Effector memory CD8-positive, alpha-beta T cell (primary cell): Measurements from ENCODE around the gene LEMD2.

Experiments
- ATAC-seq: fragments of 150-1000 bp; cut with Tn5 transposase; replicated peaks from 2 replicates; pipeline ENCODE4 v1.10.0; 2021; ENCODE audit warnings: mild to moderate bottlenecking, moderate library complexity
- DNase-seq, 3 experiments: peaks; one replicate each; pipeline ENCODE4 v3.0.0; 2021
- H3K27ac Mint-ChIP-seq, 2 donors: one replicate each; pipeline ENCODE4 v1.8.0; 2022; ENCODE audit warnings: mild to moderate bottlenecking in 2 of 2, mixed read lengths in 2 of 2, moderate library complexity in 2 of 2
- H3K27me3 Mint-ChIP-seq, 2 donors: one replicate each; pipeline ENCODE4 v1.8.0; 2022; ENCODE audit warnings: mixed read lengths in 2 of 2
- H3K36me3 Mint-ChIP-seq: one replicate; pipeline ENCODE4 v1.8.0; 2022; ENCODE audit warnings: mild to moderate bottlenecking, moderate library complexity, mixed read lengths; ENCODE audit not compliant: insufficient read depth
- H3K4me1 Mint-ChIP-seq, 2 donors: one replicate each; pipeline ENCODE4 v1.8.0; 2022; ENCODE audit warnings: low read depth in 2 of 2, mixed read lengths in 2 of 2
- H3K4me3 Mint-ChIP-seq, 2 donors: one replicate each; pipeline ENCODE4 v1.8.0; 2022; ENCODE audit warnings: mild to moderate bottlenecking in 2 of 2, mixed read lengths in 2 of 2, moderate library complexity in 2 of 2
- H3K9me3 Mint-ChIP-seq, 2 donors: one replicate each; pipeline ENCODE4 v1.8.0; 2022; ENCODE audit warnings: mixed read lengths in 2 of 2

The LEMD2 gene

GRCh38 chr6:33798343-33798848 is 9.5 kb upstream of the LEMD2 start:
- ATAC-seq (no peak), DNase-seq (no peak)
- no peak overlapping the region for H3K27ac Mint-ChIP-seq
- H3K27me3 Mint-ChIP-seq, result peaks cover 19 to 67% of the 10 kb centered on the region in 2 donors
- H3K9me3 Mint-ChIP-seq, result no peaks in the 10 kb centered on the region
- H3K4me1 Mint-ChIP-seq, result no peaks in the 10 kb centered on the region
- H3K36me3 Mint-ChIP-seq, result no peaks in the 10 kb centered on the region
- no peak overlapping the region for H3K4me3 Mint-ChIP-seq

GRCh38 chr6:33797626-33798342 is 8.9 kb upstream of the LEMD2 start:
- H3K4me1 Mint-ChIP-seq, result no peaks in the 10 kb centered on the region
- no peaks in the 10 kb centered on the region for H3K9me3 Mint-ChIP-seq
- H3K36me3 Mint-ChIP-seq, result no peaks in the 10 kb centered on the region
- H3K4me3 Mint-ChIP-seq, result no peak overlapping the region
- peaks cover 19 to 63% of the 10 kb centered on the region in 2 donors for H3K27me3 Mint-ChIP-seq
- H3K27ac Mint-ChIP-seq, result no peak overlapping the region
- ATAC-seq (no peak), DNase-seq (no peak)

- no peak overlapping the region for H3K4me3 Mint-ChIP-seq
- peaks cover 19 to 47% of the 10 kb centered on the region in 2 donors for H3K27me3 Mint-ChIP-seq
- ATAC-seq (no peak), DNase-seq (no peak)
- H3K36me3 Mint-ChIP-seq, result no peaks in the 10 kb centered on the region
- H3K4me1 Mint-ChIP-seq, result peaks cover 0 to 2% of the 10 kb centered on the region in 2 donors
- no peaks in the 10 kb centered on the region for H3K9me3 Mint-ChIP-seq
- no peak overlapping the region for H3K27ac Mint-ChIP-seq
These were observed 6.1 kb upstream of the LEMD2 start for GRCh38 chr6:33794910-33795623.

GRCh38 chr6:33792981-33793380 is 4.1 kb upstream of the LEMD2 start:
- Mint-ChIP-seq H3K36me3 (peaks cover 9% of the 10 kb centered on the region), H3K9me3 (no peaks in the 10 kb centered on the region), H3K27ac (no peak overlapping the region), H3K4me3 (no peak overlapping the region), H3K4me1 (peaks cover 10 to 11% of the 10 kb centered on the region in 2 donors), H3K27me3 (peaks cover 9 to 26% of the 10 kb centered on the region in 2 donors)
- ATAC-seq (no peak), DNase-seq (no peak)

- DNase-seq (no peak), ATAC-seq (no peak)
- H3K27me3 Mint-ChIP-seq, result peaks cover 0 to 13% of the 10 kb centered on the region in 2 donors
- H3K9me3 Mint-ChIP-seq, result no peaks in the 10 kb centered on the region
- H3K4me1 Mint-ChIP-seq, result peaks cover 22 to 23% of the 10 kb centered on the region in 2 donors
- H3K4me3 Mint-ChIP-seq, result no peak overlapping the region
- H3K27ac Mint-ChIP-seq, result no peak overlapping the region
- H3K36me3 Mint-ChIP-seq, result peaks cover 13% of the 10 kb centered on the region
These were observed 2.7 kb upstream of the LEMD2 start for GRCh38 chr6:33791620-33792019.

GRCh38 chr6:33790910-33791309 is 2.0 kb upstream of the LEMD2 start:
- DNase-seq, result no peak
- H3K4me3 Mint-ChIP-seq, result no peak overlapping the region
- no peaks in the 10 kb centered on the region for H3K9me3 Mint-ChIP-seq
- ATAC-seq, result no peak
- peaks cover 15% of the 10 kb centered on the region for H3K36me3 Mint-ChIP-seq
- H3K27me3 Mint-ChIP-seq, result peaks cover 0 to 7% of the 10 kb centered on the region in 2 donors
- H3K4me1 Mint-ChIP-seq, result peaks cover 29 to 30% of the 10 kb centered on the region in 2 donors
- no peak overlapping the region for H3K27ac Mint-ChIP-seq

GRCh38 chr6:33790379-33790778 is 1.4 kb upstream of the LEMD2 start:
- ATAC-seq (no peak), DNase-seq (no peak)
- Mint-ChIP-seq H3K9me3 (no peaks in the 10 kb centered on the region), H3K27ac (no peak overlapping the region), H3K4me3 (peak overlapping the region; percentile 17 to 28), H3K27me3 (peaks cover 0 to 7% of the 10 kb centered on the region in 2 donors), H3K36me3 (peaks cover 19% of the 10 kb centered on the region), H3K4me1 (peaks cover 30 to 35% of the 10 kb centered on the region in 2 donors)

GRCh38 chr6:33789550-33789895 is 593 bp upstream of the LEMD2 start:
- Mint-ChIP-seq H3K36me3 (peaks cover 27% of the 10 kb centered on the region), H3K4me1 (peaks cover 39 to 44% of the 10 kb centered on the region in 2 donors), H3K4me3 (peak overlapping the region; percentile 76 to 79), H3K27me3 (peaks cover 0 to 7% of the 10 kb centered on the region in 2 donors), H3K9me3 (no peaks in the 10 kb centered on the region), H3K27ac (peak overlapping the region; percentile 64 to 70)
- ATAC-seq (no peak), DNase-seq (no peak)

- peaks cover 45 to 54% of the 10 kb centered on the region in 2 donors for H3K4me1 Mint-ChIP-seq
- no peaks in the 10 kb centered on the region for H3K9me3 Mint-ChIP-seq
These were observed 806 bp downstream of the LEMD2 start for GRCh38 chr6:33787954-33788693.

GRCh38 chr6:33787346-33787953 is 1.5 kb downstream of the LEMD2 start:
- no peak for DNase-seq
- no peaks in the 10 kb centered on the region for H3K27me3 Mint-ChIP-seq
- H3K9me3 Mint-ChIP-seq, result no peaks in the 10 kb centered on the region
- peaks cover 48 to 57% of the 10 kb centered on the region in 2 donors for H3K4me1 Mint-ChIP-seq
- peaks cover 44% of the 10 kb centered on the region for H3K36me3 Mint-ChIP-seq
- ATAC-seq, result no peak
- peak overlapping the region; percentile 93 to 94 for H3K27ac Mint-ChIP-seq
- H3K4me3 Mint-ChIP-seq, result peak overlapping the region; percentile 86 to 88

More at GRCh38 chr6:33787954-33788693, 806 bp downstream of the LEMD2 start:
- H3K4me3 Mint-ChIP-seq, result peak overlapping the region; percentile 86 to 88
- ATAC-seq, result peak; percentile 46
- peak overlapping the region; percentile 93 to 94 for H3K27ac Mint-ChIP-seq
- H3K36me3 Mint-ChIP-seq, result peaks cover 39% of the 10 kb centered on the region
- peak; percentile 40 to 55 (median 46) for DNase-seq
- peaks cover 0 to under 1% of the 10 kb centered on the region in 2 donors for H3K27me3 Mint-ChIP-seq

- Mint-ChIP-seq H3K4me3 (peak overlapping the region; percentile 86 to 88), H3K36me3 (peaks cover 49% of the 10 kb centered on the region), H3K27ac (peak overlapping the region in 1 of 2 donors; percentile 93), H3K27me3 (no peaks in the 10 kb centered on the region), H3K9me3 (no peaks in the 10 kb centered on the region), H3K4me1 (peaks cover 53 to 62% of the 10 kb centered on the region in 2 donors)
- ATAC-seq (no peak), DNase-seq (no peak)
These were observed 2.2 kb downstream of the LEMD2 start for GRCh38 chr6:33786736-33787135.

- Mint-ChIP-seq H3K27me3 (no peaks in the 10 kb centered on the region), H3K27ac (peak overlapping the region; percentile 8 to 57), H3K4me1 (peaks cover 53 to 62% of the 10 kb centered on the region in 2 donors), H3K36me3 (peaks cover 54% of the 10 kb centered on the region), H3K9me3 (no peaks in the 10 kb centered on the region), H3K4me3 (peak overlapping the region; percentile 50 to 88)
- DNase-seq (no peak), ATAC-seq (no peak)
These were observed 3.2 kb downstream of the LEMD2 start for GRCh38 chr6:33785778-33786177.

GRCh38 chr6:33784787-33785186 is 4.1 kb downstream of the LEMD2 start:
- H3K27me3 Mint-ChIP-seq, result no peaks in the 10 kb centered on the region
- no peak overlapping the region for H3K27ac Mint-ChIP-seq
- no peaks in the 10 kb centered on the region for H3K9me3 Mint-ChIP-seq
- peaks cover 64% of the 10 kb centered on the region for H3K36me3 Mint-ChIP-seq
- DNase-seq (no peak), ATAC-seq (no peak)
- H3K4me3 Mint-ChIP-seq, result peak overlapping the region; percentile 36 to 88
- peaks cover 50 to 62% of the 10 kb centered on the region in 2 donors for H3K4me1 Mint-ChIP-seq
